NB4 (cell line): ENCODE data around the gene LIX1L.

Source experiments
- CTCF ChIP-seq: IDR thresholded peaks from one replicate; pipeline ENCODE4 v1.5.1; 2012; ENCODE audit warnings: low read depth, low read length
- MAX ChIP-seq: IDR thresholded peaks from 2 replicates; pipeline ENCODE4 v1.6.1; 2011; ENCODE audit warnings: low read depth, low read length
- MYC ChIP-seq: IDR thresholded peaks from 2 replicates; pipeline ENCODE4 v1.6.1; 2011; ENCODE audit warnings: low read depth, low read length
- POLR2A ChIP-seq: IDR thresholded peaks from 2 replicates; pipeline ENCODE4 v1.6.1; 2011; ENCODE audit warnings: mild to moderate bottlenecking; ENCODE audit not compliant: insufficient read length; ENCODE audit errors: extremely low read depth

- TF ChIP-seq CTCF: no peak
- TF ChIP-seq POLR2A: no peak
- TF ChIP-seq MAX: no peak
- no peak for TF ChIP-seq MYC
Observed at GRCh38 chr1:145942405-145942804, 15.4 kb downstream of the LIX1L start.
